HCT116 (cell line): ENCODE measurements around the gene DUSP28. TPM values are rescaled to one million over a fixed set of nuclear protein-coding genes. Genes with fewer than 3 reads are reported as not detected.

Source experiments
- ATAC-seq: fragments of 200-7000 bp; cut with Tn5 transposase; 2 replicates; pipeline ENCODE4 v1.9.1; 2020; ENCODE audit warnings: mild to moderate bottlenecking, moderate library complexity
- BruUV-seq: library from RNA; stranded (reverse); fragments of 400-500 nt; replicated peaks from 2 replicates; lab custom pipeline; 2021; lab: Mats Ljungman, UMichigan
- CTCF ChIA-PET: fragments of 300-600 bp; sonication (Branson Sonifier 250); formaldehyde crosslinking; loops from one replicate; lab custom pipeline; 2021; ENCODE audit warnings: antibody characterized with exemption; lab: Charles Lee
- POLR2A ChIA-PET: fragments of 300-600, 350-600 bp; sonication (Branson Sonifier 250); formaldehyde crosslinking; loops from one replicate; lab custom pipeline; 2021; ENCODE audit warnings: antibody characterized with exemption; lab: Charles Lee
- RAD21 ChIA-PET, 2 experiments: fragments of 300-600 bp; sonication (Branson Sonifier 250); formaldehyde crosslinking; loops; one replicate each; lab custom pipeline; 2023; ENCODE audit warnings: low total read pairs in 2 of 2; ENCODE audit not compliant: uncharacterized antibody in 2 of 2, unreplicated experiment in 2 of 2, low non-redundant PET in 1 of 2; lab: Charles Lee
- DNase-seq: peaks from one replicate; pipeline ENCODE4 v3.0.0-alpha.2; 2010; ENCODE audit warnings: low read depth, low spot score
- H2AFZ ChIP-seq: fragments of 200-600 bp; shearing (Covaris generic), sonication (generic); 2 replicates; pipeline ENCODE4 v1.6.1; 2017; ENCODE audit warnings: low read depth, mixed run types, mixed read lengths, antibody characterized with exemption, low read length; ENCODE audit not compliant: poor library complexity, severe bottlenecking
- H3K27ac ChIP-seq: 2 replicates; pipeline ENCODE4 v1.5.1; 2012; ENCODE audit warnings: low read depth, low read length
- H3K27me3 ChIP-seq: fragments of 200-600 bp; sonication (generic); 2 replicates; pipeline ENCODE4 v1.6.1; 2016; ENCODE audit warnings: mixed run types, low read length, mixed read lengths; ENCODE audit not compliant: insufficient read depth
- H3K36me3 ChIP-seq, 2 experiments: fragments of 200-500 bp in 1 of 2; fragments of 200-600 bp in 1 of 2; sonication (Bioruptor generic) in 1 of 2; sonication (generic) in 1 of 2; 2 replicates each; pipeline versions ENCODE4 v1.5.1 to v1.6.1; 2014 to 2016; ENCODE audit warnings: low read length in 2 of 2, inconsistent platforms in 1 of 2, mixed read lengths in 1 of 2, mixed run types in 1 of 2; ENCODE audit not compliant: insufficient read depth in 2 of 2, control insufficient read depth in 1 of 2
- H3K4me1 ChIP-seq, 2 experiments: fragments of 200-600 bp in 1 of 2; sonication (generic) in 1 of 2; 2 replicates each; pipeline versions ENCODE4 v1.5.1 to v1.6.1; 2012 to 2017; ENCODE audit warnings: low read length in 2 of 2, inconsistent platforms in 1 of 2, mild to moderate bottlenecking in 1 of 2, mixed read lengths in 1 of 2, mixed run types in 1 of 2, moderate library complexity in 1 of 2; ENCODE audit not compliant: insufficient read depth in 2 of 2, control insufficient read depth in 1 of 2
- H3K4me2 ChIP-seq: fragments of 200-600 bp; sonication (generic); 2 replicates; pipeline ENCODE4 v1.6.1; 2017; ENCODE audit warnings: mixed run types, low read length, mixed read lengths
- H3K4me3 ChIP-seq, 2 experiments: fragments of 200-600 bp in 1 of 2; sonication (generic) in 1 of 2; replicated peaks in 1 of 2; 2 replicates each; pipeline ENCODE4 v1.5.1; 2011 to 2016; ENCODE audit warnings: low read length in 2 of 2, control low read depth in 1 of 2, low read depth in 1 of 2, mild to moderate bottlenecking in 1 of 2, mixed read lengths in 1 of 2, mixed run types in 1 of 2
- H3K79me2 ChIP-seq: fragments of 200-600 bp; sonication (generic); 2 replicates; pipeline ENCODE4 v1.6.1; 2017; ENCODE audit warnings: mild to moderate bottlenecking, mixed run types, low read length, moderate library complexity, mixed read lengths; ENCODE audit not compliant: insufficient read depth
- H3K9ac ChIP-seq: fragments of 200-600 bp; sonication (generic); 2 replicates; pipeline ENCODE4 v1.6.1; 2016; ENCODE audit warnings: low read length, mixed read lengths
- H3K9me2 ChIP-seq: fragments of 200-600 bp; sonication (generic), shearing (Covaris generic); 2 replicates; pipeline ENCODE4 v1.6.1; 2017; ENCODE audit warnings: mixed run types, mild to moderate bottlenecking, moderate library complexity; ENCODE audit not compliant: insufficient read depth
- H3K9me3 ChIP-seq, 2 experiments: fragments of 200-500 bp in 1 of 2; fragments of 200-600 bp in 1 of 2; sonication (Bioruptor generic) in 1 of 2; sonication (generic) in 1 of 2; 2 replicates each; pipeline ENCODE4 v1.6.1; 2014 to 2017; ENCODE audit warnings: low read length in 2 of 2, mixed read lengths in 2 of 2, inconsistent platforms in 1 of 2, low read depth in 1 of 2, mild to moderate bottlenecking in 1 of 2, mixed run types in 1 of 2, moderate library complexity in 1 of 2; ENCODE audit not compliant: control insufficient read depth in 1 of 2, insufficient read depth in 1 of 2
- H4K20me1 ChIP-seq: fragments of 200-600 bp; sonication (generic), shearing (Covaris generic); 2 replicates; pipeline ENCODE4 v1.6.1; 2017; ENCODE audit warnings: mixed run types, mild to moderate bottlenecking, moderate library complexity; ENCODE audit not compliant: insufficient read depth
- CBX3 ChIP-seq: IDR thresholded peaks from 2 replicates; pipeline ENCODE4 v1.6.1; 2012; ENCODE audit warnings: low read depth
- CTCF ChIP-seq, 3 experiments: fragments of 200-600 bp in 1 of 3; sonication (generic) in 1 of 3; IDR thresholded peaks in 2 of 3; conservative IDR thresholded peaks in 1 of 3; 2 replicates each; pipeline ENCODE4 v1.5.1; 2012 to 2017; ENCODE audit warnings: low read depth in 2 of 3, low read length in 2 of 3, antibody characterized with exemption in 1 of 3, borderline replicate concordance in 1 of 3, control low read depth in 1 of 3, mild to moderate bottlenecking in 1 of 3, mixed read lengths in 1 of 3, mixed run types in 1 of 3, moderate library complexity in 1 of 3; ENCODE audit not compliant: insufficient read depth in 1 of 3
- EGR1 ChIP-seq: IDR thresholded peaks from 2 replicates; pipeline ENCODE4 v1.6.1; 2012; ENCODE audit warnings: low read depth
- ELF1 ChIP-seq: IDR thresholded peaks from 2 replicates; pipeline ENCODE4 v1.6.1; 2012; ENCODE audit warnings: low read depth, borderline replicate concordance
- EZH2 ChIP-seq: fragments of 200-600 bp; sonication (generic); IDR thresholded peaks from 2 replicates; pipeline ENCODE4 v1.6.1; 2017; ENCODE audit warnings: antibody characterized with exemption, mixed run types
- EZH2phosphoT487 ChIP-seq: fragments of 200-600 bp; IDR thresholded peaks from 2 replicates; pipeline ENCODE4 v1.6.1; 2018; ENCODE audit warnings: antibody characterized with exemption, borderline replicate concordance
- MAX ChIP-seq: IDR thresholded peaks from 2 replicates; pipeline ENCODE4 v1.6.1; 2012
- POLR2A ChIP-seq: IDR thresholded peaks from 2 replicates; pipeline ENCODE4 v1.7.0; 2011; ENCODE audit warnings: borderline replicate concordance; ENCODE audit not compliant: insufficient read depth, insufficient read length; ENCODE audit errors: extremely low read depth
- SIN3A ChIP-seq: IDR thresholded peaks from 2 replicates; pipeline ENCODE4 v1.6.1; 2012; ENCODE audit warnings: low read depth
- SRF ChIP-seq: IDR thresholded peaks from 2 replicates; pipeline ENCODE4 v1.6.1; 2012; ENCODE audit warnings: low read depth
- TCF7L2 ChIP-seq: IDR thresholded peaks from 2 replicates; pipeline ENCODE4 v1.7.0; 2011; ENCODE audit warnings: borderline replicate concordance, inconsistent platforms; ENCODE audit not compliant: insufficient read depth, insufficient read length; ENCODE audit errors: extremely low read depth
- YY1 ChIP-seq: IDR thresholded peaks from 2 replicates; pipeline ENCODE4 v1.6.1; 2011; ENCODE audit warnings: low read length, low read depth, moderate library complexity, mild to moderate bottlenecking; ENCODE audit not compliant: insufficient replicate concordance; ENCODE audit errors: extremely low read depth
- ZFX ChIP-seq: fragments of 450-650 bp; IDR thresholded peaks from 2 replicates; pipeline ENCODE4 v1.6.1; 2017
- intact Hi-C: fragments of 100-400 bp; cut with micrococcal nuclease; formaldehyde crosslinking; loops from 2 replicates; pipeline ENCODE4 v1.10.0; 2022
- total RNA-seq: library from RNA; stranded (reverse); gene quantifications from one replicate; pipeline ENCODE4 v1.2.1, GENCODE V29; 2021; ENCODE audit not compliant: unreplicated experiment

Gene DUSP28
- total RNA-seq, 1 experiment from 2014 or later: 5.6 TPM

- ChIA-PET RAD21 (no interaction called here), POLR2A (no interaction called here), CTCF (no interaction called here)
- DNase-seq (no peak), ATAC-seq (no peak)
- Histone ChIP-seq H3K36me3 (no peaks in the 10 kb centered on the region; a peak in 1 of 4 replicates), H3K4me1 (no peaks in the 10 kb centered on the region), H3K4me2 (no peak overlapping the region), H3K79me2 (no peaks in the 10 kb centered on the region), H3K27me3 (no peaks in the 10 kb centered on the region), H3K27ac (no peak overlapping the region), H3K9ac (no peak overlapping the region), H4K20me1 (no peaks in the 10 kb centered on the region), H3K9me3 (no peaks in the 10 kb centered on the region), H3K4me3 (no peak overlapping the region), H2AFZ (no peak overlapping the region), H3K9me2 (no peaks in the 10 kb centered on the region)
- TF ChIP-seq EZH2 (no peak), ELF1 (no peak), CTCF (IDR thresholded peaks at IDR 0.05 in 2 of 3, conservative IDR thresholded peaks at IDR 0.05 in 1 of 3; ENCODE audit: borderline replicate concordance in 1 of 3, insufficient read depth in 1 of 3, low read depth in 2 of 3, low read length in 2 of 3) (no peak), YY1 (no peak), ZFX (no peak), CBX3 (no peak), TCF7L2 (no peak), POLR2A (no peak), EZH2phosphoT487 (no peak), EGR1 (no peak), MAX (no peak), SRF (no peak), SIN3A (no peak)
- BruUV-seq: no TSS peak
- intact Hi-C loops: no loop called here
Observed at GRCh38 chr2:240598311-240598911, 38.3 kb downstream of the DUSP28 start.
